Ishikawa (cell line): ENCODE measurements around the gene IP6K1.

Experiments
- EP300 ChIP-seq: IDR thresholded peaks from 2 replicates; pipeline ENCODE4 v1.6.1; 2012; ENCODE audit warnings: borderline replicate concordance
- TAF1 ChIP-seq: IDR thresholded peaks from 2 replicates; pipeline ENCODE4 v1.6.1; 2012; ENCODE audit warnings: low read depth, mild to moderate bottlenecking
- TCF12 ChIP-seq: IDR thresholded peaks from 2 replicates; pipeline ENCODE4 v1.6.1; 2012; ENCODE audit warnings: low read depth
- USF1 ChIP-seq: IDR thresholded peaks from 2 replicates; pipeline ENCODE4 v1.6.1; 2012
- YY1 ChIP-seq: IDR thresholded peaks from 2 replicates; pipeline ENCODE4 v1.6.1; 2012; ENCODE audit warnings: low read depth

GRCh38 chr3:49716691-49717210 lies 69.6 kb downstream of the IP6K1 start:
- TF ChIP-seq TCF12 (no peak), YY1 (no peak), TAF1 (no peak), USF1 (no peak), EP300 (no peak)
